K562 (cell line): ENCODE results near the gene CNTROB.

Experiments
- CBX1 ChIP-seq: sonication (generic); IDR thresholded peaks from 2 replicates; pipeline ENCODE4 v1.6.1; 2016; ENCODE audit warnings: antibody characterized with exemption, low read depth, mild to moderate bottlenecking
- CTCF ChIP-seq, 3 experiments: IDR thresholded peaks in 2 of 3; conservative IDR thresholded peaks in 1 of 3; 2 replicates each; pipeline ENCODE4 v1.5.1; 2011 to 2012; ENCODE audit warnings: low read length in 3 of 3, mild to moderate bottlenecking in 3 of 3, control low read depth in 2 of 3, improper control_type of control experiment in 1 of 3, inconsistent platforms in 1 of 3, low read depth in 1 of 3, mixed read lengths in 1 of 3, moderate library complexity in 1 of 3; ENCODE audit not compliant: insufficient read depth in 2 of 3
- E2F1 ChIP-seq: sonication (generic); formaldehyde crosslinking; IDR thresholded peaks from 2 replicates; pipeline ENCODE4 v1.8.1; 2023; ENCODE audit warnings: mild to moderate bottlenecking, missing genetic modification reagents, moderate library complexity
- HNRNPH1 ChIP-seq: fragments of 200-400 bp; formaldehyde crosslinking; optimal IDR thresholded peaks from 2 replicates; pipeline ENCODE3; 2017; ENCODE audit warnings: low read depth, mild to moderate bottlenecking, low read length, moderate library complexity
- MEIS2 ChIP-seq: fragments of 450-650 bp; IDR thresholded peaks from 2 replicates; pipeline ENCODE4 v1.6.1; 2014; ENCODE audit warnings: mild to moderate bottlenecking; ENCODE audit not compliant: partially characterized antibody
- NR1H2 ChIP-seq: sonication (generic); formaldehyde crosslinking; IDR thresholded peaks from 2 replicates; pipeline ENCODE4 v1.4.0; 2020; ENCODE audit warnings: mild to moderate bottlenecking, missing genetic modification reagents
- RAD21 ChIP-seq, 2 experiments: fragments of 250-450 bp in 1 of 2; fragments of 450-650 bp in 1 of 2; sonication (Bioruptor Pico) in 1 of 2; formaldehyde crosslinking in 1 of 2; IDR thresholded peaks in 1 of 2; conservative IDR thresholded peaks in 1 of 2; 2 replicates each; pipeline versions ENCODE4 v1.4.0 to v1.8.0; 2020 to 2022; ENCODE audit warnings: mild to moderate bottlenecking in 2 of 2, moderate library complexity in 1 of 2
- TAF15 ChIP-seq: fragments of 200-400 bp; formaldehyde crosslinking; IDR thresholded peaks from 2 replicates; pipeline ENCODE4 v1.6.1; 2017; ENCODE audit warnings: mild to moderate bottlenecking, low read depth, low read length, moderate library complexity
- ZNF143 ChIP-seq: sonication (generic); formaldehyde crosslinking; IDR thresholded peaks from 2 replicates; pipeline ENCODE4 v1.9.0; 2022; ENCODE audit warnings: mild to moderate bottlenecking, missing genetic modification reagents
- ZNF146 ChIP-seq: IDR thresholded peaks from one replicate; pipeline ENCODE4 v1.6.1; 2018; ENCODE audit warnings: missing compliant biosample characterization; ENCODE audit not compliant: unreplicated experiment
- ZNF766 ChIP-seq: fragments of 200-800 bp; sonication (Bioruptor generic); conservative IDR thresholded peaks from 2 replicates; pipeline ENCODE4 v1.6.1; 2016; ENCODE audit warnings: missing genetic modification characterization, missing compliant biosample characterization
- ZZZ3 ChIP-seq: fragments of 450-650 bp; IDR thresholded peaks from 2 replicates; pipeline ENCODE4 v1.6.1; 2016; ENCODE audit warnings: antibody characterized with exemption, mild to moderate bottlenecking, moderate library complexity

GRCh38 chr17:7886227-7887037 lies 45.6 kb upstream of the CNTROB start:
- TF ChIP-seq RAD21 (CRISPR knock-in tag; conservative IDR thresholded peaks at IDR 0.05 in 1 of 2, IDR thresholded peaks at IDR 0.05 in 1 of 2) (no peak), ZNF766 (CRISPR knock-in tag) (no peak), TAF15 (no peak), ZNF143 (no peak), CTCF (IDR thresholded peaks at IDR 0.05 in 2 of 3, conservative IDR thresholded peaks at IDR 0.05 in 1 of 3; ENCODE audit: insufficient read depth in 2 of 3, low read depth in 1 of 3, low read length in 3 of 3) (0 out of 6 replicates have a peak, but pooled peaks of 1 of the 3 experiments have one; percentile 3), HNRNPH1 (no peak), NR1H2 (CRISPR knock-in tag) (no peak), CBX1 (no peak), ZZZ3 (no peak), E2F1 (CRISPR knock-in tag) (no peak), ZNF146 (CRISPR knock-in tag) (no peak), MEIS2 (no peak)
